ENCODE results near the gene TRIM32.

- TF ChIP-seq CTCF (conservative IDR thresholded peaks at IDR 0.05; ENCODE audit: low read length), result no peak
- no peak for TF ChIP-seq EZH2phosphoT487 (IDR thresholded peaks at IDR 0.05; ENCODE audit: borderline replicate concordance)
These were observed 7.7 kb downstream of the TRIM32 start for GRCh38 chr9:116694785-116695291.

Measured in Loucy (cell line).